ENCODE results near the gene AEBP1. TPM values are rescaled to one million over a fixed set of nuclear protein-coding genes. Genes with fewer than 3 reads are reported as not detected.

The AEBP1 gene
- total and polyA plus RNA-seq, 7 donors = 2.8 to 22.0 (median 7.8) TPM

DNA sequence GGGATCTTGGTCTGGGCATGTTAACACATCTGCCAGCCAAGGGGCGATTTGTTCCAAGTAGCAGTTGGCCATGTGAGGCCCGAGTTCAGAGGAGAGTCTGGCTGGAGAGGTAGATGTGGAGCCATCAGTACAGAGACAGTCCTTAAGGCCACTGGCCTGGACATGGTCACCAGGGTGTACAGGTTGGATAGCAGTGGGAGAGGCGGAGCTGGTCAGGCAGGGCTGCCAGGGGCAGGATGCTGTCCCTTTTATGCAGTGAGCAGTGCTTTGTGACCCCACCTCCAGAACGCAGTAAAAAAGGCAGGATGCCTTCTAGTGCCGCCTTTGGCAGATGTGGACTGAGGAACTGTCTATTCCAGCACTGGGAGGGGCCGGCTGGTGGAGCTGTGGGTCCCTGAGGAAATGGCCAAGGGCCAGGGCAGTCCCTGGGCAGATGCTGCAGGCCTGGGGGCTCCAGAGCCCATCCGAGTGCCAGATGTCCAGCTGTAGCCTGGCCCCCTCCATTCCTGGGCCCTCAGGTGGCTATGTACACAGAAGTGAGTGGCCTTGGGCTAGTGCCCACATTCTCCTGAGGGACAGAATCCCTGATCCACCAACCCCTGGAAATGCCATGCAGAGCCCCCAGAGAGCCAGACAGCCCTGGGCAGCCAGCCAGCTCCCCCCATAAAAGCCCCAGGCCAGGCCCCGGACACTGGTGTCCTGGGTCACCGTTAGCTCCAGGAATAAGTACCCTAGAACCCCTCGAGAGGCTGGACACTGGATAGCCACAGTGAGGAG is 54.1 kb downstream of the AEBP1 start:
- Histone ChIP-seq H3K4me1 (peaks cover 8% of the 10 kb centered on the region), H3K27me3 (ENCODE audit: insufficient read depth in 3 of 3, low read length in 2 of 3) (no peaks in the 10 kb centered on the region), H3K9me3 (no peaks in the 10 kb centered on the region), H3K27ac (no peak overlapping the region), H3K4me3 (no peak overlapping the region), H3K36me3 (ENCODE audit: insufficient read depth in 1 of 2, low read depth in 1 of 2) (no peaks in the 10 kb centered on the region)
- ATAC-seq (no peak), DNase-seq (no peak)
- intact Hi-C loops (cut with DNase I) = no loop called here
- WGBS, 3 donors = 51 to 61% (median 53%) methylated on average over 10 of the region's 10 CpGs
- TF ChIP-seq, protein P1, sequence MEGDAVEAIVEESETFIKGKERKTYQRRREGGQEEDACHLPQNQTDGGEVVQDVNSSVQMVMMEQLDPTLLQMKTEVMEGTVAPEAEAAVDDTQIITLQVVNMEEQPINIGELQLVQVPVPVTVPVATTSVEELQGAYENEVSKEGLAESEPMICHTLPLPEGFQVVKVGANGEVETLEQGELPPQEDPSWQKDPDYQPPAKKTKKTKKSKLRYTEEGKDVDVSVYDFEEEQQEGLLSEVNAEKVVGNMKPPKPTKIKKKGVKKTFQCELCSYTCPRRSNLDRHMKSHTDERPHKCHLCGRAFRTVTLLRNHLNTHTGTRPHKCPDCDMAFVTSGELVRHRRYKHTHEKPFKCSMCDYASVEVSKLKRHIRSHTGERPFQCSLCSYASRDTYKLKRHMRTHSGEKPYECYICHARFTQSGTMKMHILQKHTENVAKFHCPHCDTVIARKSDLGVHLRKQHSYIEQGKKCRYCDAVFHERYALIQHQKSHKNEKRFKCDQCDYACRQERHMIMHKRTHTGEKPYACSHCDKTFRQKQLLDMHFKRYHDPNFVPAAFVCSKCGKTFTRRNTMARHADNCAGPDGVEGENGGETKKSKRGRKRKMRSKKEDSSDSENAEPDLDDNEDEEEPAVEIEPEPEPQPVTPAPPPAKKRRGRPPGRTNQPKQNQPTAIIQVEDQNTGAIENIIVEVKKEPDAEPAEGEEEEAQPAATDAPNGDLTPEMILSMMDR (IDR thresholded peaks at IDR 0.05) = no peak

DNA sequence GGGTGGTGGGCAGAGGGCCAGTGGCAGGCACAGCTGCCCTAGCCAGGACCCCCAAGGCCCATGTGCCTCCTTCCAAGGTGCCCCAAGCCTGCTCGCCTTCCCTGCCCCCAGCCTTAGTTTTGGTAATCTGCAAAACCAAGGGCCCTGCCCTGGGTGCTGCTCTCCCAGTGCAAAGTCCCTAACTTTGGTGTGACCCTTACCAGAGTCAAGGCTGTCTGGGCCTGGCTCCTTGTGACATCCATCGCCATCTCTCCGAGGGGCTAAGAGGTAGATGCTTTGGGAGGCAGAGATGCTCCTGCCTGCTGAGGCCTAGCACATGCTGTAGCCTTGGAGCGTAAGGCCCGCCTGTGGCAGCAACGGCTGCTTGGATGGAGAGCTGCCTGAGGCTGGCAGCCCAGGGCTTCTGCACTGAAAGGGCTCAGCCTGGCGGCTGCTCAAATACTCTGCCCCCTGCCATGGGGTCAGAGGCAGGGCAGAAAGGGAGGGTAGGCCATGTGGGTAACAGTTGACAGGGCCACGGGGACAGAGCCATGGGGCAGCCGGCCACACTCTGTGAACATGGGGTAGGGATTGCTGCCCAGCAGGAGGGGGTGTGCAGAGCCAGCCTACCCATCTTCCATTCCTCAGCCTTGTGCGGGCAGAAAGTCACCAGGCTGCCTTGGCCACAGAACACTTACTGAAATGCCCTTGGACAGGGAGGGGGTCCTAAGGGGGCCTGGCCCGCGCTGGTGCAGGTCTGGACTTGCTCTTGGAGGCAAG is 54.9 kb downstream of the AEBP1 start:
- DNase-seq = no peak
- TF ChIP-seq, protein P1 (IDR thresholded peaks at IDR 0.05) = no peak
- peak in 1 of 4 donors; percentile 42 for ATAC-seq
- H3K9me3 ChIP-seq = no peaks in the 10 kb centered on the region
- no peaks in the 10 kb centered on the region for H3K27me3 ChIP-seq (ENCODE audit: insufficient read depth in 3 of 3, low read length in 2 of 3)
- H3K27ac ChIP-seq = no peak overlapping the region
- H3K4me3 ChIP-seq = no peak overlapping the region
- intact Hi-C loops (cut with DNase I) = no loop called here
- WGBS, 3 donors = 58 to 66% (median 59%) methylated on average over 11 to 12 of the region's 12 CpGs
- no peaks in the 10 kb centered on the region for H3K36me3 ChIP-seq (ENCODE audit: insufficient read depth in 1 of 2, low read depth in 1 of 2)
- H3K4me1 ChIP-seq = peaks cover 8% of the 10 kb centered on the region

DNA sequence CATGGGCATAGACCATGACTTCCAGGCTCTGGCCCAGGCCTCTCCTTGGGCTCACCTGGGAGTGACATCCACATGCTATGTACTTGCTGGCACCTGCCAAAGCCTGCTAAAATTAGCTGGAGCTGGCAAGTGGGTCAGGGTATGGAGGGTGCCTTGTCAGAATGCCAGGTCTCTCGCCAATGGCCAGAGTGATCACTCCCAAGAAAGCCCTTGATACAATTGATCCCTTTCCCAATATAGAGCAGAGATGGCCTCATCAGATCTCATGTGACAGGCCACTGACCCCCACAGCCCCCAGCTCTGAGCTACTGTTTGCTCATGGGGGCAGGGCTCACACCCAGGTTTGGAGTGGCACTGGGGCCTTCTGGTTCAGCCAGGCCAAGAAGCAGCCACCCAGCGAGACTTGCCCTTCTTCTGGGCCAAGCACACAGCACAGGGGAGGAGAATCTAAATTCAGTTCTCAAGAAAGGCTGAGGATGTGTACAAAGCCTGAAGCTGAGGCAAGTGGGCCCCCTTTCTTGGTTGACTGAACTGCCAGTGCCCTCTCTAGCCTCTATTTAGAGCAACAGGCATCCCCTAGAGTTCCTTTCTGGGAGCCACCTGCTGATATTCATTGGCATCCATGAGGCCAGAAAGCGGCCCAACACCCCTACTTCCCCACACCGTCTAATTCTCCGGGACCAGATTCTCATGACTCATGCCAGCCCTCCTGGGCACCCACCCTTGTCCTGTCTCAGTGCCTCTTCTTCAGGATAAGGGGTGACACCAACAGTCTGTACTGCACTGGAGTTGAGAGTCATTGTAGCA is 55.9 kb downstream of the AEBP1 start:
- H3K4me3 ChIP-seq = no peak overlapping the region
- no peaks in the 10 kb centered on the region for H3K9me3 ChIP-seq
- peaks cover 8% of the 10 kb centered on the region for H3K4me1 ChIP-seq
- intact Hi-C loops (cut with DNase I) = no loop called here
- no peak overlapping the region for H3K27ac ChIP-seq
- ATAC-seq = peak in 1 of 4 donors; percentile 69
- TF ChIP-seq, protein P1 (IDR thresholded peaks at IDR 0.05) = no peak
- WGBS, 3 donors = 44 to 65% (median 52%) methylated on average over 5 of the region's 5 CpGs
- H3K27me3 ChIP-seq (ENCODE audit: insufficient read depth in 3 of 3, low read length in 2 of 3) = no peaks in the 10 kb centered on the region
- H3K36me3 ChIP-seq (ENCODE audit: insufficient read depth in 1 of 2, low read depth in 1 of 2) = no peaks in the 10 kb centered on the region
- no peak for DNase-seq

DNA sequence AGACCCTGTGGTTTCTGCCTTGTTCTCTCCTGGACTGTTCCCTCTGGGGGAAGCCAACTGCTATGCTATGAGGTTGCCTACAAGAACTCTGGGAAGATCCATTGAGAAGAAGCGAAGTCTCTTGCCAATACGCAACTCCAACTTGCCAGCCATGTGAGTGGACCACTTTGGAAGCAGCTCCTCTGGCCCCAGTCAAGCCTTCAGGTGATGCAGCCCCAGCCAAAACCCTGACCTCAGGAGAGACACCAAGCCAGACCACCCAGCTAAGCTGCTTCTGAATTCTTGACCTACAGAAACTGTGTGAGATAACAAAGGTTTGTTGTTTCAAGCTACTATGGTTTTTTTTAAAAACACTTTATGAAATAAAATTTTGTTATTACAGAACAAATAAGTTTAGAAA is 57.2 kb downstream of the AEBP1 start:
- Histone ChIP-seq H3K9me3 (no peaks in the 10 kb centered on the region), H3K27me3 (ENCODE audit: insufficient read depth in 3 of 3, low read length in 2 of 3) (no peaks in the 10 kb centered on the region), H3K4me3 (no peak overlapping the region), H3K27ac (no peak overlapping the region), H3K4me1 (peaks cover 8% of the 10 kb centered on the region), H3K36me3 (ENCODE audit: insufficient read depth in 1 of 2, low read depth in 1 of 2) (no peaks in the 10 kb centered on the region)
- TF ChIP-seq, protein P1 (IDR thresholded peaks at IDR 0.05) = no peak
- ATAC-seq (no peak), DNase-seq (no peak)
- intact Hi-C loops (cut with DNase I) = no loop called here
- WGBS, 3 donors = 98 to 100% (median 99%) methylated on average over 2 of the region's 2 CpGs
